Nephron progenitor cell (in vitro differentiated cells): ENCODE results near the gene TRAPPC3.

Source experiments
- DNase-seq: peaks from one replicate; pipeline ENCODE4 v3.0.0; 2021
- H3K27ac Mint-ChIP-seq: 2 replicates; pipeline ENCODE4 v1.8.0; 2021; ENCODE audit warnings: mild to moderate bottlenecking, moderate library complexity, mixed read lengths
- H3K27me3 Mint-ChIP-seq: 2 replicates; pipeline ENCODE4 v1.8.0; 2021; ENCODE audit warnings: mild to moderate bottlenecking, low read depth, mixed read lengths; ENCODE audit not compliant: poor library complexity
- H3K36me3 Mint-ChIP-seq: 2 replicates; pipeline ENCODE4 v1.8.0; 2021; ENCODE audit warnings: low read depth, mixed read lengths
- H3K4me1 Mint-ChIP-seq: 2 replicates; pipeline ENCODE4 v1.8.0; 2021; ENCODE audit warnings: mixed read lengths
- H3K4me3 Mint-ChIP-seq: 2 replicates; pipeline ENCODE4 v1.8.0; 2021; ENCODE audit warnings: mild to moderate bottlenecking, moderate library complexity, mixed read lengths
- H3K9me3 Mint-ChIP-seq: 2 replicates; pipeline ENCODE4 v1.8.0; 2021; ENCODE audit warnings: mild to moderate bottlenecking, moderate library complexity, mixed read lengths
- TF ChIP-seq, protein P1 (sequence below): fragments of 200-600 bp; sonication (generic); IDR thresholded peaks from 2 replicates; pipeline ENCODE4 v1.5.0; 2021; ENCODE audit warnings: antibody characterized with exemption

TRAPPC3 gene

DNA sequence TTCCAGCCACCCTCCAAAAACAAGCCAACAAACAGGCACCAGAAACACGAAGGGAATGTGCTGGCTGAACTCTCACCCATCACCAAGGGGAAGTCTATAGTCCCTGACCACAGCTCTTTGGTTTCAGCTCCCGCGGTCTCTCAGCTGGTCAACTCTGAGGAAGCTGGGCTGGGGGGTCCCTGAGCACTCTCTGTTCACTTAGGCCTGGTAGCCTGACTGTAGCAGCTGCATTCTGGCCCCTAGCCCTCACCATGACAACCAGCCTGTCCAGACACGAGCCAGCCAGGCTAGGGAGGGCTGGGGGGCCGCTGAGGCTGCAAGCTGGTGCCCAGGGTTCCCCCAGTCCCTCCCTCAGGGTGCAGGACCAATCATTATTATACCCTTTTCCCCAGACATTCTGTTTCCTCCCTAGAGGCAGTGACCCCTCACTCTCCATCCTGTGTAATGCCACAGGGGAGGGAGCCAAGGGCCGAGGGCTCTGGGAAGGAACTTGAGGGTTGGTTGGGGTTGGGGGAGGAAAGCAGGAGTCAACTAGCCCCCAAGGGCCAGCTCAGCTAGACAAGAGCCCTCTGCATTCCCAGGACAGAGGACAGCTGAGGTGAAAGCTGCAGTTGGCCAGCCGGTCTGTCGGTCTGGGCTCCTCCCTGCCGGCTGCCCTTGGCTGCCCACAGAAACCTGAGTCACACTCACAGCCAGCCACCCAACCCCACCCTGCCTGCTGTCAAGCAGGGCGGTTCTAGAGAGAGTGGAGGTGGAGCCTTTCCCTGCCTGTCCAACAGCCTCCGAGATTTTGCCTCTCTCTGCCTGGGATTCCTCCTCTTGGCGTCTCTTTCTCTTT is 1.2 kb upstream of the TRAPPC3 start:
- DNase-seq, result peak; percentile 85
- H3K36me3 Mint-ChIP-seq, result peaks cover 15% of the 10 kb centered on the region
- H3K9me3 Mint-ChIP-seq, result peaks cover 13% of the 10 kb centered on the region
- H3K27ac Mint-ChIP-seq, result peak overlapping the region; percentile 94
- H3K27me3 Mint-ChIP-seq, result peaks cover 9% of the 10 kb centered on the region
- TF ChIP-seq, protein P1, sequence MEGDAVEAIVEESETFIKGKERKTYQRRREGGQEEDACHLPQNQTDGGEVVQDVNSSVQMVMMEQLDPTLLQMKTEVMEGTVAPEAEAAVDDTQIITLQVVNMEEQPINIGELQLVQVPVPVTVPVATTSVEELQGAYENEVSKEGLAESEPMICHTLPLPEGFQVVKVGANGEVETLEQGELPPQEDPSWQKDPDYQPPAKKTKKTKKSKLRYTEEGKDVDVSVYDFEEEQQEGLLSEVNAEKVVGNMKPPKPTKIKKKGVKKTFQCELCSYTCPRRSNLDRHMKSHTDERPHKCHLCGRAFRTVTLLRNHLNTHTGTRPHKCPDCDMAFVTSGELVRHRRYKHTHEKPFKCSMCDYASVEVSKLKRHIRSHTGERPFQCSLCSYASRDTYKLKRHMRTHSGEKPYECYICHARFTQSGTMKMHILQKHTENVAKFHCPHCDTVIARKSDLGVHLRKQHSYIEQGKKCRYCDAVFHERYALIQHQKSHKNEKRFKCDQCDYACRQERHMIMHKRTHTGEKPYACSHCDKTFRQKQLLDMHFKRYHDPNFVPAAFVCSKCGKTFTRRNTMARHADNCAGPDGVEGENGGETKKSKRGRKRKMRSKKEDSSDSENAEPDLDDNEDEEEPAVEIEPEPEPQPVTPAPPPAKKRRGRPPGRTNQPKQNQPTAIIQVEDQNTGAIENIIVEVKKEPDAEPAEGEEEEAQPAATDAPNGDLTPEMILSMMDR, result no peak
- peak overlapping the region; percentile 91 for H3K4me3 Mint-ChIP-seq
- H3K4me1 Mint-ChIP-seq, result peaks cover 75% of the 10 kb centered on the region

DNA sequence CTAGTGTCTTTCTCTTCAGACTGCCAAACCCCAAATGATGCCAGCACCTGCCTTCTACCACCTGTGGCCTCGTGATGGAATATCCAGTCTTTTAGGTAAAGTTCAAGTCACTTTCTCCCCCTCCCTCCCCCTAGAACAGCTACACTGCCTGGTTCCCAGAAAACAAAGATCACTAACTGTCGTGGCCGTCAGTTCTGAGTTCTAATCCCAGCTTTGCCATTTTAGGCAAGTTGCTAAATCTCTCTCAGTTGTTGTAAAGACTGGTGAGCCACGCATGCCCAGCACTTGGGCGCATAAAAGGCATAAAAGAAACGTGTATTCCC is 648 bp upstream of the TRAPPC3 start:
- Mint-ChIP-seq H3K27me3 (peaks cover 9% of the 10 kb centered on the region), H3K27ac (peak overlapping the region; percentile 94), H3K9me3 (peaks cover 13% of the 10 kb centered on the region), H3K4me3 (peak overlapping the region; percentile 91), H3K4me1 (peaks cover 70% of the 10 kb centered on the region), H3K36me3 (peaks cover 15% of the 10 kb centered on the region)
- TF ChIP-seq, protein P1, result no peak
- DNase-seq, result no peak

DNA sequence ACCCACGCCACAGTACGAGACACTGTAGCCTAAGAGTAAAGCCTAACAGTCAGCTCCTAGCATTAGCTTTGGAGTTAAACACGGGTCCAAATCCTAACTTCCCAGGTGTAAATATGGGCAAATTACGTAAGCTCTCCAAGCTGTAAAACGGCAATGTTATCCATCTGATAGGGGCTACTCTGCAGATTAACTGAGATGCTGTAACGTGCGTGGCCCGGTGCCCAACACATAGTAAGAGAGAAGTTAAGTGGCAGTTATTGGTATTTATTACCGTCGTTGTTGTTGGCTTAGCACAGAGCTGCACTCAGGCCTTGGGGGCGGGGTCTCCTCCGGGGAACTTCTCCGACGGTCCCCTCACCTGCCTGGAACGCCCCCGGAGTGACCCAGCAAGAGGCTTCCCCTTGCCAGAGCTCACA is 457 bp downstream of the TRAPPC3 start:
- Mint-ChIP-seq H3K27me3 (peaks cover 9% of the 10 kb centered on the region), H3K36me3 (peaks cover 15% of the 10 kb centered on the region), H3K27ac (peak overlapping the region; percentile 96), H3K4me3 (peak overlapping the region; percentile 91), H3K4me1 (peaks cover 58% of the 10 kb centered on the region), H3K9me3 (peaks cover 13% of the 10 kb centered on the region)
- no peak for DNase-seq
- TF ChIP-seq, protein P1, result no peak

DNA sequence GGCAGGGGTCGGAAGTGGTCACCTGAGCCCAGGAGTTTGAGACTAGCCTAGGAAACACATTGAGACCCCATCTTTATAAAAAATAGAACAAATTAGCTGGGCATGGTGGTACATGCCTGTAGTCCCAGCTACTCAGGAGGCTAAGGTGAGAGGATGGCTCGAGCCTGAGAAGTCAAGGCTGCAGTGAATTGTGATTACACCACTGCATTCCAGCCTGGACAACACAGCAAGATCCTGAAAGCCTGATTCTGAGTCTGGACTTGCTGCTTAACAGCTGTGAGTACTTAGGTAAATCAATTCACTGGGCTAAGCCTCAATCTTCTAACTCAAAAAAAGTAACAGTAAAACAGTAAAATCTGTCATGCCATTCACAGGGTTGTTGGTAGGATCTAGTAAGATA is 4.9 kb downstream of the TRAPPC3 start:
- no peak for DNase-seq
- Mint-ChIP-seq H3K4me3 (no peak overlapping the region), H3K4me1 (peaks cover 15% of the 10 kb centered on the region), H3K27me3 (peaks cover 9% of the 10 kb centered on the region), H3K9me3 (peaks cover 13% of the 10 kb centered on the region), H3K27ac (no peak overlapping the region), H3K36me3 (peaks cover 30% of the 10 kb centered on the region)
- TF ChIP-seq, protein P1, result no peak

DNA sequence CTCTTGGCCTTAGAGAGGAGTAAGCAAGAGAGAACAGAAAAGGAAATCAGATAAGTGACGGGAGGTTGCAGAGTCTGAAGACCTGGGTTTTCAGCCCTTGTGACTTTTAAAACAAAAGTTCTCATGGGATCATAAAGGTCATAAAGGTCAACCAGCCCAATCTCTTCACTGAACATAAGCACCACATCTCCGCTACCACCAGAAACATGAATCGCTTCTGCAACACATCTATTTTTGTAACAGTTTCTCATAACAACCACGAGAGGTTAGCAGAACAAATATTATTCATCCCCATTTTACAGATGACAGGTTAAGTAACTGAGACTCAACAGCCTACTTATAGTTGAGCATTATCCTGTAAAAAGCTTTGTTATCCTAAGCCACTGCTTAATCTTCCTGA is 5.9 kb downstream of the TRAPPC3 start:
- H3K9me3 Mint-ChIP-seq, result peaks cover 13% of the 10 kb centered on the region
- peaks cover 8% of the 10 kb centered on the region for H3K4me1 Mint-ChIP-seq
- peaks cover 30% of the 10 kb centered on the region for H3K36me3 Mint-ChIP-seq
- no peak overlapping the region for H3K27ac Mint-ChIP-seq
- no peak overlapping the region for H3K4me3 Mint-ChIP-seq
- TF ChIP-seq, protein P1, result no peak
- no peak for DNase-seq
- H3K27me3 Mint-ChIP-seq, result peaks cover 9% of the 10 kb centered on the region

DNA sequence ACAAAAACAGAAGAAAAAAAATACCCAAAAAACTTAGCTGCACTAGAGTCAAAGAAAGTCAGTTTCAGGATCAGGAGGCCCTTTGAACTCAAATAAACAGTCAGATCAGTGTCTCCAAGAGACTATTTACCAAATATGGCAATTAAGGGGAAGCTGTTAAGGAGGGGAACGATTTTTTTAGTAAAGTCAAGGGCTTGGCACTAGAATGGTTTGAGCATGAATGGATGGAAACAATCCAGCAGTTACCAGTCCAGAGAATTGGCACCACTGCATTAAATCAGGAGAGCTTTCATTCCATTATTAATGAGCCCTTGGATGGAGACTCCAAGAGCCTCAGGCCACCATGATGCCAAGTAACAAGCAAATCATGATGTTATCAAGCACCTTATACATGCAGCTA is 7.2 kb downstream of the TRAPPC3 start:
- DNase-seq, result no peak
- no peak overlapping the region for H3K27ac Mint-ChIP-seq
- TF ChIP-seq, protein P1, result no peak
- peaks cover 3% of the 10 kb centered on the region for H3K27me3 Mint-ChIP-seq
- no peaks in the 10 kb centered on the region for H3K4me1 Mint-ChIP-seq
- H3K4me3 Mint-ChIP-seq, result no peak overlapping the region
- peaks cover 4% of the 10 kb centered on the region for H3K9me3 Mint-ChIP-seq
- H3K36me3 Mint-ChIP-seq, result peaks cover 23% of the 10 kb centered on the region
